ENCODE measurements around the gene GRAMD2B. TPM values are rescaled to one million over a fixed set of nuclear protein-coding genes. Genes with fewer than 3 reads are reported as not detected.

The GRAMD2B gene
- total RNA-seq, 1 donor: 23.5 TPM

GRCh38 chr5:126384985-126385384, 38.2 kb upstream of the GRAMD2B start:
- TF ChIP-seq CTCF (IDR thresholded peaks at IDR 0.05; ENCODE audit: insufficient read depth, low read length): no peak
- DNase-seq (ENCODE audit: low read depth): peak; percentile 91
- no peak overlapping the region for H3K4me3 ChIP-seq (ENCODE audit: low read depth, low read length)

GRCh38 chr5:126385524-126386502, 37.4 kb upstream of the GRAMD2B start:
- H3K4me3 ChIP-seq (ENCODE audit: low read depth, low read length): no peak overlapping the region
- no peak for TF ChIP-seq CTCF (IDR thresholded peaks at IDR 0.05; ENCODE audit: insufficient read depth, low read length)
- DNase-seq (ENCODE audit: low read depth): peak; percentile 57

- no peak for TF ChIP-seq CTCF (IDR thresholded peaks at IDR 0.05; ENCODE audit: insufficient read depth, low read length)
- DNase-seq (ENCODE audit: low read depth): no peak
- H3K4me3 ChIP-seq (ENCODE audit: low read depth, low read length): no peak overlapping the region
Measured at GRCh38 chr5:126389179-126389578, 34.0 kb upstream of the GRAMD2B start.

DNA sequence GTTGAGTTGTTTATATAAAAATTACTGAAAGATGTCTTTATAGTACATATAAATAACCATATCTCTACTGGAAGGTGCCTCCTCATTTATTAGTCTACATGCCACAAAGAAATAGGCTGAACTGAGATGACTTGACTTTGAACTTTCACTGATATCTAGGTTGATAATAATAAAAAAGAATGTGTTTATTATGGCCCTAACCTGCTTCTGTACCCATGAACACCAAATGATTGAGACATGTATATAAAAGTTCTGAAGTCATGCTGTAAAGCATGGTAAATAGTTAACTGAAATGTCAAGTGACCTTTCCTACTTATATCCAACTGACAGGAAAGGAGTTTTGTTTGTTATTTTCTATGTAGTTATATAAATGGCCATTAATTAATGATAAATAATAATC, 33.2 kb upstream of the GRAMD2B start:
- DNase-seq (ENCODE audit: low read depth): no peak
- H3K4me3 ChIP-seq (ENCODE audit: low read depth, low read length): no peak overlapping the region
- TF ChIP-seq CTCF (IDR thresholded peaks at IDR 0.05; ENCODE audit: insufficient read depth, low read length): no peak

DNA sequence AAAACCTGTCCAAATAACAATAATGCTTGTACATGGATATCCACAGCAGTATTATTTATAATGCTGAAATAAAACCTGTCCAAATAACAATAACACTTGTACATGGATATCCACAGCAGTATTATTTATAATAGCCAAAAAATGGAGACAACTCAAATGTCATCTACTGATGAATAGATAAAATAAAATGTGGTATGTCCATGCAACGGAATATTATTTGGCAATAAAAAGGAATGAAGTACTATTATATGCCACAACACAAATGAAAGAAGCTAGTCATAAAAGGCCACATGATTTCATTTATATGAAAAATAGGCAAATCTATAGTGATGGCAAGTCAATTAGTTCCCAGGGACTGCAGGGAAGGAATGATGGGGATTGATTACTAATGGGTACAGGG, 31.8 kb upstream of the GRAMD2B start:
- no peak for DNase-seq (ENCODE audit: low read depth)
- no peak for TF ChIP-seq CTCF (IDR thresholded peaks at IDR 0.05; ENCODE audit: insufficient read depth, low read length)
- H3K4me3 ChIP-seq (ENCODE audit: low read depth, low read length): no peak overlapping the region

GRCh38 chr5:126394211-126394788, 28.9 kb upstream of the GRAMD2B start:
- no peak for TF ChIP-seq CTCF (IDR thresholded peaks at IDR 0.05; ENCODE audit: insufficient read depth, low read length)
- H3K4me3 ChIP-seq (ENCODE audit: low read depth, low read length): no peak overlapping the region
- no peak for DNase-seq (ENCODE audit: low read depth)

All from fibroblast of the aortic adventitia (primary cell).